ENCODE results near the gene SMARCA2. TPM values are rescaled to one million over a fixed set of nuclear protein-coding genes. Genes with fewer than 3 reads are reported as not detected.
A peak's percentile ranks its signal among the peaks of the same experiment; 100 is the strongest.

SMARCA2 gene
- total RNA-seq, 1 donor from 2014 or later, result 81.7 TPM

DNA sequence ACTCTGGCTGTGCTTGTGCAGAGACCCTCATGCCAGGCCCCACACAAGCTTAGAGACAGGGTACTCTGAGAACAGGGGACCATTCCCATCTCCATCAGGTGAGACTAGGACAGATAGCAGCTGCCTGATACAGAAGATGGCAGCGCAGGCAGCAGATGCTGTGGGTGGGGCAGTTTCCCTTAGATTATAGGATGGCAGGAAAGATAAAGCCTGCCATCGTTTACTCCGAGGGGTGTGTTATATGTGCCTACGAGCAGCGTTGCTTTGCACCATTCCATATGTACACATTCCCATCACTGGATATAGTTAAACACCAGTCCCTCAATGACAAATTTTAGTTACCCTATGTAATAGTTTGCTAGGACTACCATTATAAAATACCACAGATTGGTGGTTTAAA, 135.2 kb downstream of the SMARCA2 start:
- no peak for ATAC-seq

GRCh38 chr9:2151171-2151570, 136.0 kb downstream of the SMARCA2 start:
- ATAC-seq, result no peak

- no peak for ATAC-seq
Measured at GRCh38 chr9:2152966-2153629, 138.0 kb downstream of the SMARCA2 start.

GRCh38 chr9:2153630-2154217, 138.6 kb downstream of the SMARCA2 start:
- peak; percentile 30 for ATAC-seq

GRCh38 chr9:2154731-2155130, 139.6 kb downstream of the SMARCA2 start:
- ATAC-seq, result no peak

DNA sequence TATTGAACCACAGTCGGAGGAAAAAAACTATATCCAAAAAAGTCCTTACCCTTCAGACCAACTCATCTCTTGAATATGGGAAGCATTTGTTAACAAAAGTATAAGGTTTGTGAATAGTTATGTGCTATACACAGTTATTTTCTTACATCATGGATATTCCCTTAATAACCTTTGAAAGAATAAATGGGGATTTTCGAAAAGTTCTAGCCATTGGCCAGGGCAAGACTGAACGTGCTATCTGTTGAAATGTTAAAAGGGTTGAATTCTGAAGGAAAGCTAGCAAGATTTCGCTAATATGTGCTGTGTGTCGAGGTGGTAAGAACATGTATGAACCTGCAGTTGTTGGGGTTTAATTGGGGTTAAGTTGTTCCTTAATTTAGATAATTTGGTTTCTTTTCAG, 140.8 kb downstream of the SMARCA2 start:
- ATAC-seq, result peak; percentile 21

DNA sequence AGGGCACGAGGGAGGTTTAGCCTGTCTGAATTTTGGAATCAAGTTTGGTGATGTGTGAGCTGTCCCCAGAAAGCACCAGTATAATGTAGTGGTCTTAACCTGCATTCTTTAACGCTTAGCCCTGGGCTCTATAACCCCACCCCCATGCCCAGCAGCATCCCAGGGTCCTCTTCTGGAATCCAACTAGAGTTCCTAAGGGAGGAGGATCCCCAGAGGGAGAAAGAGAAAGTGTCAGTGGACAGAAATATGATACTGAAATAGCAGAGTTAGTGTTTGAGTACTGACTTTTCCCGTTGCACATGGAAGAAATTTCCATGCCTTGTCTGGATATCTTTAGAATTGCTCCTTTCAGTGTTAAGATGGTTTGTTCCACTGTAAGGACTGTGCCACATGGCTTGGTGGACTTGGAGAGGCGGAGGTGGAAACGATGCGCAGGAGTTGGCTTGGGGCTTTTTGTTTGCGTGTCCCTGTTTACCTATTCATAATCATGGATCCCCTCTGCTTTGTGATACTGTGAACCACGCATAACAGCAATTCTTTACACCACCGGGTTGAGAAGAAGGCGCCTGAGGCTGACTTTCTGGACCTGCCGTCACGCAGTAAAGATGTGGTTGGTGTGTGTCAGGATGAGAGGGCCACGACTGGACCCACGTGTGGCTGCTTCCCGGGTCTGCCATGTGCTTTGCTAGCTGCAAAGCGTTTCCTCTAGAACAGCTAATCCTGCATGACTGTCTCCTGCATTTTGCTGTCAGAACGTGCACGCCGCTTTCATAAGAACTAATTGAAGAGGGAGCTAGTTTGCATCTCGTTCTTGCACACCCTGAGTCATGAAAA, 142.3 kb downstream of the SMARCA2 start:
- peak; percentile 90 for ATAC-seq

DNA sequence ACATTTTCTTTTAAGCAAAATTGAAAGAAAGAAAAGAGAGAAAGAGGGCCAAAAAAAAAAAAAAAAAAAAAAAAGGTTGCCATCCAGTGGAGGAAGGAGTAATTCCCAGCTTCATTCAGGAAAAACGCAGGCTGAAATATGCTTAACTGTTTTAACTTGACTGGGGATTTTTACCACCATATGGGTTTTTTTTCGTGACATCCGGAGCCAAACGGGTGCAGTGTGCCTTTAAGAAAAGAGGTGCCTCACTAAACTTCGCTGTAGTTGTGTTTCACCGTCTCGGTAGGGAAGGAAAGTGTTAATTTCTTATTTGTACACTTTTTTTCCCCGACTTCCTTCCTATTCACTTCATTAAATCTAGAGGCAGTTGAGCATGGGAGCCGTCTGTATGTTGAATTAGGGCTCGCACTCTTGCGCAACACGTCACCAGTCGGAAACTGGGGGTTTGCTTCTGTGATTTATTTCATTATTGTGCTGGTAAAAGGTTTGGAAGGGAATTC, 143.0 kb downstream of the SMARCA2 start:
- peak; percentile 58 for ATAC-seq

GRCh38 chr9:2158766-2159430, 143.8 kb downstream of the SMARCA2 start:
- no peak for ATAC-seq

- no peak for ATAC-seq
Measured at GRCh38 chr9:2159521-2160454, 144.6 kb downstream of the SMARCA2 start.

DNA sequence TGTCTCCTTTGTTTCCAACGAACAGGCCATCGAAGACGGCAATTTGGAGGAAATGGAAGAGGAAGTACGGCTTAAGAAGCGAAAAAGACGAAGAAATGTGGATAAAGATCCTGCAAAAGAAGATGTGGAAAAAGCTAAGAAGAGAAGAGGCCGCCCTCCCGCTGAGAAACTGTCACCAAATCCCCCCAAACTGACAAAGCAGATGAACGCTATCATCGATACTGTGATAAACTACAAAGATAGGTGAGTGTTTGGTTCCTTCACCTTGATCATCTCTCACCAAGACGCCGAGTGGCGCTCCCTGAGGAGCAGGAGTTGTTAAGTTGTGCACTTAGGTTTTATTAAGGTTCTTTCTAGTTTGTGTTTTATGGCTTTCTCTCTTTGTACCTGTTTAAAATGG, 146.5 kb downstream of the SMARCA2 start:
- ATAC-seq, result no peak

DNA sequence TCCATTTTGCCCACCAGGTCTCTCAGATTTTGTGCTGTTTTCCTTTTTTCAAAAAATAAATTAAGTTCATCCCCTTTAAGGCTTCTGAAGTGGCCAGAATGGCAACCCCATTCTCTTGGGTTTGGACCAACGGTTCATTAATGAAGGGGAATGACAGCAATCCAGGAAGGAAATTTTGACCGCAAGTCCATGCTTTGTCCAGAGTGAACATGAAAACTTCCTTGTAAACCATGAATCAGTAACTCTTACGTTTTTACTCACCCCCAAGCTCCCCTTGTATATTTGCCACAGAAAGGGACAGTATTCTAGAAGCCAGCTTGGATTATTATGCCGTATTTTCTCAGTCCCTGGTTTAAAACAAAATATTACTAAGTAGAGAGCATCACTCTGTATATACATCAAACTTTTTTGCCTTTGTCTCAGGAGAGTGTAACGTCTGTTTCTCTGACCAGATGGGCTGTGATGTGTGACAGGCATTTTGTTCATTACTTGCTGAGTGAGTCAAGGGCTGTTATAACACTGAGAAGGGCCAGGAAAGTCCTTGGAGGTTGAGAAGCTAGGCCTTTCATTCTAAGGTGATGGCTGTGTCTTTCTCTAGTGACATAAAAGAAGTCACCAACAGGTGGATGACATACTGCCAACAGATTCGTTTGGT, 148.2 kb downstream of the SMARCA2 start:
- no peak for ATAC-seq

DNA sequence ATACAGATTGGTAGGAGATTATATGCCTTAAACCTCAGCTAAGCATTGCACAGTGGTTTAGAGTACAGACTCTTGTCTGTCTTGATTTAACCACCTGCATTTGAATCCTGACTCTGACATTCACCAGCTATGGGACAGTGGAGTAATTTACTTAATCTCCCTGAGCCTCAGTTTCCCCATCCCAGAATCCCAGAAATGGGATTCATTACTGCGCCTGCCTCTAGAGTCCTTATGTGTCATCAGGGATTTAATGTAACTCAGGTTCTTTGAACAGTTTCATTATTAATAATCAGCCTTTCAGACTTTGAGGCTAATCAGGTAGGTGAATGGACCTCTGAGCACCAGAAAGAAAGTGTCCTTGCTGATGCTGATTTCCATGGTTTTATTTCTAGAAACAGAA, 149.1 kb downstream of the SMARCA2 start:
- ATAC-seq, result no peak

GRCh38 chr9:2166203-2166602, 151.1 kb downstream of the SMARCA2 start:
- ATAC-seq, result no peak

DNA sequence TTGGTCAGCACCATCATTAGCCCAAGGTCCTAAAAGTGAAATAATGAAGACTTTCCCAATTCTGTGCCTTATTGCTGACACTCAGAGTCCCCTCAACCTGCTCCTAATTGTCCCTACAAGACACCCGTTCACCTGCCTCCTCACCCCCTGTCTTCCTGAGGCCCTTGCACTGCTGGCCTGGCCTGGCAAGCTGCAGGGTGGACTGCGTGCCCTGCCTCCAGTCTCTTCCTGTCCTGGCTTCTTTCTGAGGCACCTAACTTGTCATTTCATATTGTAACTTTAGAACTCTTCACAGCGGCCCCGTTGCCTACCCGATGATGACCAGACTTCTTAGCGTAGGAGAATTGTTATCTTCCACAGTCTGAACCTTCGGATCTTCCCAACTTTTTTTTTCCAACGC, 153.9 kb downstream of the SMARCA2 start:
- no peak for ATAC-seq

DNA sequence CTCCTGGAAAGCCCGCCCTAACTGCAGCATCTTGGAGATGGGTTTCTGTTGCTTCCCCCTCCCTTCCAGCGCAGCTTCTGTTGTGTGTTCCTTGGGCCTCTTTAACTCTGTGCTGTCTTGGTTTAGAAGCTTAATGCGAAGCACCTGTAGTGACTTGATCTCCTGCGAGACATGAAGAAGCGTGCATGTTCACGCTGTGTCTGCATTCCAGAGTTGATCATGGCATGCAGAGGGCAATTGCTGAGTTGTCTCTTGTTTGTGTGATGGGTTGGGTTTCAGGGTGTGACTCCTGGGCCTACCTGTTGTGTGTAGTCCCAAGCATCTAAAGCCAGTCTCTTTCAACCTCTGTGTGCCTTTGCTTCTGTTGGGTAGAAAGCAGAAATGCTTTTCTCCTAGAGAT, 155.6 kb downstream of the SMARCA2 start:
- peak; percentile 99 for ATAC-seq

- no peak for ATAC-seq
Measured at GRCh38 chr9:2173170-2173569, 158.0 kb downstream of the SMARCA2 start.

DNA sequence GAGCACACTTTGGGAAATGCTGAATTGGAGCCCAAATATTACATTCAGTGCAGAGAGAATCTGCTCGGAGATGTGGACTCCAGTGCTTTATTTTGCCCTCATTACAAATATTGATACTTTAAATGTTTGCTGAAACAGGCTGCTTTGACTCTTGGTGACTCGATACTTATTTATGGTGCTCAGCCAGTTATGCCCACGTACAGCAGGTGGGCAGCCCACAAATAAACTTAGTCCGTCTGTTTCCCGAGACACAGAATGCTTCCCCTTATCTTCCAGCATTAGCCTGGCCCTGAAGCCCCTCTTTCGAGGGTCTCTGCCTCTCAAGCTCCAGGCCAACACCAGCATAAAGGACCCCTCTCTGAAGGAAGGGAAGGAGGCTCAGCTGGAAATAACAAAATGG, 158.7 kb downstream of the SMARCA2 start:
- ATAC-seq, result no peak

DNA sequence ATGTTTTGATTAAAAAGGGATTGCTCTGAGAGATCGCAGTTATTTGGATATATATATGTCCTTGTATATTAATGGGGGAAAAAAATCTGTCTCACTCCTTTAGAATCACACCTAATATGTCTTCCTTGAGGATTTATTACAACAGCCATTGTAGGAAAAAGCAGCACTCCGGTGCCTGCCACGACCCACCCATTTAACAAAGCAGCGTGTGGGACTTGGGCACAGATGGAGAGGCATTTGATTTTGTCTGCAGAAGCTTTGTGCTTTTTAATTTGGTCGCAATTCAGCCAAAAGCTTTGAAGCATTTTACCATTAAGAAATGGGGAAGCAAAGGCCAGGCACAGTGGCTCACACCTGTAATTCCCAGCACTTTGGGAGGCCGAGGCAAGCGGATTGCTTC, 159.2 kb downstream of the SMARCA2 start:
- no peak for ATAC-seq

GRCh38 chr9:2174911-2175310, 159.8 kb downstream of the SMARCA2 start:
- no peak for ATAC-seq

DNA sequence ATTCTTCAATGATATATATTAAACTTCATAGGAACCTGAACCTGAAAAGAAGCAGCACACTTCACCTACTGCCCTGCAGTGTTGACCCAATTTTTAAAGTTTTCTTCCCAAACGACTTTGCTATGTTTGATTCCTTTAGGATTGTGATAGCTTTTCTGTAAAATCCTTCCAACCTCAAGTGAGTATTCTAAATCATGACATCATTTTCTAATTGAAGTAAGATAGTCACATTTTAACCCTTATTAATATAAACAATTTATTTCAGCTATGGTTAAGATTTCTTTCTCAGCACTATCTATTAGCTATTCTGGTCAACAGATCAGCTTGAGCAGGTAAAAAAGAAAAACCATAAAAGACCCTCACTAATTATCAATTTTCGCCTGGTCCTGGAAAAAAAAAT, 162.0 kb downstream of the SMARCA2 start:
- no peak for ATAC-seq

All from esophagus mucosa (tissue), 1 donor.